Lung (tissue), 12 donors: Measurements from ENCODE around the gene SDHAF1. TPM values are rescaled to one million over a fixed set of nuclear protein-coding genes. Genes with fewer than 3 reads are reported as not detected.
"Not testable (repeated sequence)": the region's sequence is repeated elsewhere in the genome, so short reads cannot be mapped to it uniquely, and the experiment has no call there.

ENCODE experiments used
- ATAC-seq: fragments of 200-7000 bp; cut with Tn5 transposase; one replicate; pipeline ENCODE4 v1.9.1; 2020; ENCODE audit warnings: moderate number of reproducible peaks; ENCODE audit not compliant: insufficient read depth, low FRiP score
- DNase-seq, 3 donors: peaks; one replicate each; pipeline ENCODE4 v3.0.0-alpha.2; 2013 to 2017
- H3K27ac ChIP-seq, 2 donors: one replicate each; pipeline ENCODE4 v1.5.1; 2013; ENCODE audit warnings: mild to moderate bottlenecking in 2 of 2, moderate library complexity in 2 of 2, control low read depth in 1 of 2, inconsistent platforms in 1 of 2, low read depth in 1 of 2, low read length in 1 of 2
- H3K27me3 ChIP-seq, 3 donors: one replicate each; pipeline ENCODE4 v1.5.1; 2013; ENCODE audit warnings: low read length in 2 of 3; ENCODE audit not compliant: control insufficient read depth in 3 of 3, insufficient read depth in 3 of 3
- H3K36me3 ChIP-seq, 4 donors: one replicate each; pipeline ENCODE4 v1.5.1; 2013; ENCODE audit warnings: low read length in 4 of 4, mild to moderate bottlenecking in 1 of 4, moderate library complexity in 1 of 4; ENCODE audit not compliant: control insufficient read depth in 4 of 4, insufficient read depth in 4 of 4
- H3K4me1 ChIP-seq, 5 donors: one replicate each; pipeline ENCODE4 v1.5.1; 2013; ENCODE audit warnings: low read length in 5 of 5, mild to moderate bottlenecking in 2 of 5, moderate library complexity in 1 of 5; ENCODE audit not compliant: control insufficient read depth in 5 of 5, insufficient read depth in 5 of 5
- H3K4me3 ChIP-seq: one replicate; pipeline ENCODE4 v1.5.1; 2013; ENCODE audit warnings: mild to moderate bottlenecking, control low read depth, moderate library complexity
- H3K9ac ChIP-seq, 2 donors: one replicate each; pipeline ENCODE4 v1.5.1; 2013; ENCODE audit warnings: low read length in 2 of 2, control low read depth in 1 of 2; ENCODE audit not compliant: insufficient read depth in 1 of 2
- H3K9me3 ChIP-seq, 4 donors: one replicate each; pipeline ENCODE4 v1.5.1; 2013; ENCODE audit warnings: low read length in 3 of 4, mild to moderate bottlenecking in 1 of 4, moderate library complexity in 1 of 4; ENCODE audit not compliant: control insufficient read depth in 4 of 4, insufficient read depth in 3 of 4
- CTCF ChIP-seq: IDR thresholded peaks from 2 replicates; pipeline ENCODE4 v1.5.1; 2012; ENCODE audit warnings: mild to moderate bottlenecking; ENCODE audit errors: control extremely low read depth, extremely low read depth
- WGBS, 2 donors: extraction: QIAGEN DNeasy Blood & Tissue Kit; methylation state at CpG; one replicate each; pipeline ENCODE4 v1.1.7; 2013; 5-methylcytosine and 5-hydroxymethylcytosine counted together
- polyA plus RNA-seq, 2 donors: library from polyadenylated mRNA; stranded (reverse); fragments of 200-250 nt; gene quantifications; one replicate each; pipeline ENCODE4 v1.2.1, GENCODE V29; 2013
- total RNA-seq, 2 donors: library from RNA; depleted of rRNA in 1 of 2; stranded (reverse); fragments of >200 nt in 1 of 2; gene quantifications; one replicate each; pipeline ENCODE4 v1.2.1, GENCODE V29; 2014 to 2021
- donor health status: control.
- donor health status: control.
- donor health status: Bipolar disorder and iron deficiency.
- donor health status: healthy.
- donor health status: DM: yes; HTN: yes; CAD: no.

SDHAF1 gene
- total and polyA plus RNA-seq, 4 donors: 11.4 to 25.8 (median 19.1) TPM

GRCh38 chr19:35955881-35956634, 38.9 kb upstream of the SDHAF1 start:
- TF ChIP-seq CTCF: no peak
- 54 to 66% methylated on average over 6 of the region's 6 CpGs for WGBS, 2 donors
- Histone ChIP-seq H3K27ac (no peak overlapping the region), H3K4me1 (peaks cover 0 to 5% (median 0%) of the 10 kb centered on the region in 5 donors), H3K27me3 (peaks cover 0 to 31% (median 12%) of the 10 kb centered on the region in 3 donors), H3K4me3 (no peak overlapping the region), H3K36me3 (no peaks in the 10 kb centered on the region), H3K9me3 (peaks cover 0 to 2% (median 0%) of the 10 kb centered on the region in 4 donors), H3K9ac (no peak overlapping the region)
- no peak for DNase-seq
- no peak for ATAC-seq

GRCh38 chr19:35957411-35957810, 37.6 kb upstream of the SDHAF1 start:
- peaks cover 0 to 31% (median 16%) of the 10 kb centered on the region in 3 donors for H3K27me3 ChIP-seq
- not testable (repeated sequence) for H3K27ac ChIP-seq, ATAC-seq, DNase-seq, H3K4me1 ChIP-seq, H3K9ac ChIP-seq, H3K4me3 ChIP-seq, H3K36me3 ChIP-seq, H3K9me3 ChIP-seq
- 84 to 93% methylated on average over 8 of the region's 8 CpGs for WGBS, 2 donors

- no peak for DNase-seq
- Histone ChIP-seq H3K27ac (no peak overlapping the region), H3K4me1 (peaks cover 0 to 5% (median 0%) of the 10 kb centered on the region in 5 donors), H3K9me3 (peaks cover 0 to 2% (median 0%) of the 10 kb centered on the region in 4 donors), H3K9ac (no peak overlapping the region), H3K27me3 (peaks cover 0 to 31% (median 16%) of the 10 kb centered on the region in 3 donors), H3K36me3 (no peaks in the 10 kb centered on the region), H3K4me3 (no peak overlapping the region)
- no peak for TF ChIP-seq CTCF
- WGBS, 2 donors: 33 to 36% methylated on average over 15 of the region's 15 CpGs
- ATAC-seq: no peak
Observed at GRCh38 chr19:35958660-35959039, 36.3 kb upstream of the SDHAF1 start.

GRCh38 chr19:35959040-35959967, 35.7 kb upstream of the SDHAF1 start:
- H3K27ac ChIP-seq: no peak overlapping the region
- DNase-seq: no peak
- no peak overlapping the region for H3K4me3 ChIP-seq
- no peaks in the 10 kb centered on the region for H3K36me3 ChIP-seq
- 11 to 14% methylated on average over 81 to 97 of the region's 97 CpGs for WGBS, 2 donors
- H3K9me3 ChIP-seq: peaks cover 0 to 2% (median 0%) of the 10 kb centered on the region in 4 donors
- TF ChIP-seq CTCF: no peak
- no peak overlapping the region for H3K9ac ChIP-seq
- peaks cover 0 to 5% (median 0%) of the 10 kb centered on the region in 5 donors for H3K4me1 ChIP-seq
- peaks cover 0 to 31% (median 16%) of the 10 kb centered on the region in 3 donors for H3K27me3 ChIP-seq
- peak; percentile 75 for ATAC-seq
